ENCODE measurements around the gene MAGI2.

DNA sequence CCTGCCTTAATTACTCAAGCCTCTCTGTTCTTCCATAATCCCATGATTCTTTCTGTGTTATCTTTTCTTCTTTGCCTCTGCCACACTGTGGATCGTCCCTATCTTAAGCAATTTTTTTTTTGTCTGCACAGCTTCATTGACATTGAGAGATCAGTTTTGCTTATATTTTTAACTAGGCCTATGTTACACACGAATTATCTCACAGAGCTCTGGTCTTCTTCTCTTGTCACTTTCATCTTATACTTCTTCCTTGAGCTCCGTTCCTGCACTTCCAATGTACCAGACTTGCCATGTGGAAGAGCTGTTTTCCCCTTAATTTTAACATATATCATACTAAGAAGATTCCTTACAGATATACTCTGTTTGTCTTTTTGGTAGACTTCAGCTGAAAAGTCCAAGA is 106.1 kb downstream of the MAGI2 start:
- TF ChIP-seq CTCF (IDR thresholded peaks at IDR 0.05; ENCODE audit: borderline replicate concordance, extremely low read depth, low read length, poor library complexity, severe bottlenecking) (no peak), EZH2 (IDR thresholded peaks at IDR 0.05; ENCODE audit: borderline replicate concordance, low read depth, low read length, severe bottlenecking) (no peak)

Data from DND-41 (cell line).